ENCODE data around the gene DNASE1L2.

Gene DNASE1L2

DNA sequence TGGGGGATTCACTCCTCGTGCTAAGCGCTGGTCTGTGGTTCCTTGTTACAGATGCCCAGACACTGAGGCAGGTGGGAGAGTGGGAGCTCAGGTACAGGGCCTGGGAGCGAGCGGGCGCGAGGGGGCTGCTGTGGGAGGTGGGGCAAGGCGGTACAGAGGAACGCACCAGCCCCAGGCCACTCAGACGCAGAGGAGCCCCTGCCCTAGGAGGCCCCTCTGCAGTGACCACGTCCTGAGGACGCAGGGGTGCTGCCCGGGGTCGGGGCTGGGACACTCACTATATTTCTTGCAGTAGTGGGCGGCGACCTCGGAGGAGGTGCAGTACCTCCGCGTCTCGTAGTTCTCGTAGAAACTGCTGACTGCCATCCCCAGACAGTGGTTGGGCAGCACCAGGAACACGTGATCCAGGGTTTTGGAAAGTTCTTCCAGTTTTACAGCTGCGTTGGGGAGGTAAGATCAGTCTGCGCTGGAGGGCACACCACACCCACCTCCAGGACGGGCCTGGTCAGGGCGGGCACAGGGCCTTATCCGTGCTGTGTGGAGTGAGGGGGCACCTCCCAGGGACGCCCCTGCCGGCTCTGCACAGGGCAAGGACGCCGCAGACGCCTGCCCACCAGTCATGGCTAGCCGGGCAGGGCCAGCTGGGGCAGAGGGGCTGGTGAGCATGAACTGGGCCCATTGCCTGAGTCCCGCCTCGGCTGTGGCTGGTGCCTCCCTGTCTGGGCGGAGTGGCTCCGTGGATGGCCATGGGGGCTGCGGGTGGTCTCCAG, 47.9 kb downstream of the DNASE1L2 start:
- no peak overlapping the region for H3K4me2 ChIP-seq (ENCODE audit: low read depth, low read length, poor library complexity, severe bottlenecking)
- H3K36me3 ChIP-seq (ENCODE audit: insufficient read depth, low read length), result no peaks in the 10 kb centered on the region
- H3K27me3 ChIP-seq (ENCODE audit: insufficient read depth, low read length, poor library complexity, severe bottlenecking), result no peaks in the 10 kb centered on the region
- no peak overlapping the region for H2AFZ ChIP-seq (ENCODE audit: low read length)
- H4K20me1 ChIP-seq (ENCODE audit: insufficient read depth, low read length, poor library complexity, severe bottlenecking), result no peaks in the 10 kb centered on the region
- H3F3A ChIP-seq (ENCODE audit: low read depth), result no peaks in the 10 kb centered on the region
- no peaks in the 10 kb centered on the region for H3K9me2 ChIP-seq (replicated peaks; ENCODE audit: low read depth, low read length)
- no peak overlapping the region for H3K4me3 ChIP-seq (ENCODE audit: low read length, poor library complexity, severe bottlenecking)
- no peaks in the 10 kb centered on the region for H3K4me1 ChIP-seq (ENCODE audit: insufficient read depth, low read length, poor library complexity, severe bottlenecking)
- TF ChIP-seq EZH2phosphoT487 (IDR thresholded peaks at IDR 0.05; ENCODE audit: borderline replicate concordance), result no peak
- TF ChIP-seq, protein P1, sequence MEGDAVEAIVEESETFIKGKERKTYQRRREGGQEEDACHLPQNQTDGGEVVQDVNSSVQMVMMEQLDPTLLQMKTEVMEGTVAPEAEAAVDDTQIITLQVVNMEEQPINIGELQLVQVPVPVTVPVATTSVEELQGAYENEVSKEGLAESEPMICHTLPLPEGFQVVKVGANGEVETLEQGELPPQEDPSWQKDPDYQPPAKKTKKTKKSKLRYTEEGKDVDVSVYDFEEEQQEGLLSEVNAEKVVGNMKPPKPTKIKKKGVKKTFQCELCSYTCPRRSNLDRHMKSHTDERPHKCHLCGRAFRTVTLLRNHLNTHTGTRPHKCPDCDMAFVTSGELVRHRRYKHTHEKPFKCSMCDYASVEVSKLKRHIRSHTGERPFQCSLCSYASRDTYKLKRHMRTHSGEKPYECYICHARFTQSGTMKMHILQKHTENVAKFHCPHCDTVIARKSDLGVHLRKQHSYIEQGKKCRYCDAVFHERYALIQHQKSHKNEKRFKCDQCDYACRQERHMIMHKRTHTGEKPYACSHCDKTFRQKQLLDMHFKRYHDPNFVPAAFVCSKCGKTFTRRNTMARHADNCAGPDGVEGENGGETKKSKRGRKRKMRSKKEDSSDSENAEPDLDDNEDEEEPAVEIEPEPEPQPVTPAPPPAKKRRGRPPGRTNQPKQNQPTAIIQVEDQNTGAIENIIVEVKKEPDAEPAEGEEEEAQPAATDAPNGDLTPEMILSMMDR (conservative IDR thresholded peaks at IDR 0.05; ENCODE audit: low read length), result no peak
- H3K9ac ChIP-seq (ENCODE audit: low read depth, low read length, poor library complexity, severe bottlenecking), result no peak overlapping the region
- no peaks in the 10 kb centered on the region for H3K79me2 ChIP-seq (ENCODE audit: insufficient read depth, low read length)
- no peaks in the 10 kb centered on the region for H3K9me3 ChIP-seq (ENCODE audit: insufficient read depth, low read depth, low read length)

DNA sequence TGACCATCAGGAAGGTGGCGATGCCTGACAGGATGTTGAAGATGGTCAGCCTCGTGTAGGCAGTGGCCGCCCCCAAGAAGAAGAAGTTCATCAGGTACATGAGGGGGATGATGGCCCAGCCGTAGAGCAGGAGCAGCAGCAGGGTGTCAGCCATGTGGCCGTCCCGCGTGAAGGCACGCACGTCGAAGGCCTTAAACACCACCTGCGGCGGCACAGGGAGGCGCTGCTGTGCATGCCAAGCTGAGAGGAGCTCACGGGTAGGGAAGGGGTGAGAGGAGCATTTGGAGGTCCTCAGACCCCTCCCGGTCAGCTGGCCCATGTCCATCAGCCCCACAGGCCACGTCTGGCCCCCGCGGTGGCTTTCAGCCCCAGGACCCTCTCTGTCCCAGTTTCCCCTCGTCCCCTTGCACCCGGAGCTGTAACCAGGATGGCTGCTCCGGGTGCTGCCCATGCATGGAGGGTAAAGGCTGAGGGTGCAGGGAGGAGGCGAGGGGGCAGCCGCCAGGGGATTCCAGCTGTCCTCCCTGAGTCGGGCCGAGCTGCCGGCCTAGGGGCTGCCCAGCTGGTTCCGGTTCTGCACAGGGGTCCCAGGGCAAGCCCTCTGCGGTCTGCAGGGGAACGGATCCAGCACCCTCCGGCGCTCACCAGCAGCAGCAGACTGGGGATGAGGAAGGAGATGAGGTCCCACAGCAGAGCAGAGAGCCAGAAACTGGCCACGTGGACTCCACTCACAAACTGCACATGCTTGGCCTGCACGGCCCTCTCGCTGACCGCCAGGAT, 48.7 kb downstream of the DNASE1L2 start:
- Histone ChIP-seq H3K4me2 (ENCODE audit: low read depth, low read length, poor library complexity, severe bottlenecking) (no peak overlapping the region), H2AFZ (ENCODE audit: low read length) (no peak overlapping the region), H3K9me2 (replicated peaks; ENCODE audit: low read depth, low read length) (no peaks in the 10 kb centered on the region), H3K4me3 (ENCODE audit: low read length, poor library complexity, severe bottlenecking) (no peak overlapping the region), H3K4me1 (ENCODE audit: insufficient read depth, low read length, poor library complexity, severe bottlenecking) (no peaks in the 10 kb centered on the region), H4K20me1 (ENCODE audit: insufficient read depth, low read length, poor library complexity, severe bottlenecking) (no peaks in the 10 kb centered on the region), H3K27me3 (ENCODE audit: insufficient read depth, low read length, poor library complexity, severe bottlenecking) (no peaks in the 10 kb centered on the region), H3F3A (ENCODE audit: low read depth) (no peaks in the 10 kb centered on the region), H3K9ac (ENCODE audit: low read depth, low read length, poor library complexity, severe bottlenecking) (no peak overlapping the region), H3K9me3 (ENCODE audit: insufficient read depth, low read depth, low read length) (no peaks in the 10 kb centered on the region), H3K79me2 (ENCODE audit: insufficient read depth, low read length) (no peaks in the 10 kb centered on the region), H3K36me3 (ENCODE audit: insufficient read depth, low read length) (no peaks in the 10 kb centered on the region)
- TF ChIP-seq, protein P1 (conservative IDR thresholded peaks at IDR 0.05; ENCODE audit: low read length), result no peak

DNA sequence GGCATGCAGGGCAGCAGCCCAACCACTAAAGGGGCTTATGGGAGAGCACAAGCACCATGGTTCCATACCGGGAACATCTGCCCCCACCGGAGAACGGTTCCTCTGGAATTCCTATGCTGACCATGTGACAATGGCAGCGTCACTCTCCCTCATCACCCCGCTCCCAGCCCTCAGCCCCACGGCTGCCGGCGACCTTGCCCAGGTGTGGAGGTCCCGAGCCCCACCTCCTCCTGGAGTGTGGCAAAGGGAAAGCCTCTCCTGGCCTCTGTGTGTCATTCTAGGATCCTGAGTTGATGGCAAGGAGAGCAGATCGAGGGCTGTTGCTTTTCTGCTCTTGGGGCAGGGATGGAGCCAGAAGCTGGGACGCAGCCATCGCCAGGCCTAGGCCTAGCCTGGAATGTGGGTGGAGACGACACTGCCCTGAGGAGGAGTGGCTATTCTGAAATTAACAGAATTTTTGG, 49.5 kb downstream of the DNASE1L2 start:
- H3F3A ChIP-seq (ENCODE audit: low read depth), result no peaks in the 10 kb centered on the region
- H3K9ac ChIP-seq (ENCODE audit: low read depth, low read length, poor library complexity, severe bottlenecking), result no peak overlapping the region
- no peak overlapping the region for H2AFZ ChIP-seq (ENCODE audit: low read length)

More for the DNA sequence above, 49.5 kb downstream of the DNASE1L2 start:
- no peaks in the 10 kb centered on the region for H3K4me1 ChIP-seq (ENCODE audit: insufficient read depth, low read length, poor library complexity, severe bottlenecking)
- no peaks in the 10 kb centered on the region for H3K27me3 ChIP-seq (ENCODE audit: insufficient read depth, low read length, poor library complexity, severe bottlenecking)
- H4K20me1 ChIP-seq (ENCODE audit: insufficient read depth, low read length, poor library complexity, severe bottlenecking), result no peaks in the 10 kb centered on the region
- H3K9me3 ChIP-seq (ENCODE audit: insufficient read depth, low read depth, low read length), result no peaks in the 10 kb centered on the region
- no peak overlapping the region for H3K4me3 ChIP-seq (ENCODE audit: low read length, poor library complexity, severe bottlenecking)
- H3K36me3 ChIP-seq (ENCODE audit: insufficient read depth, low read length), result no peaks in the 10 kb centered on the region
- H3K4me2 ChIP-seq (ENCODE audit: low read depth, low read length, poor library complexity, severe bottlenecking), result no peak overlapping the region
- no peak for TF ChIP-seq EZH2phosphoT487 (IDR thresholded peaks at IDR 0.05; ENCODE audit: borderline replicate concordance)
- TF ChIP-seq, protein P1 (conservative IDR thresholded peaks at IDR 0.05; ENCODE audit: low read length), result no peak
- H3K9me2 ChIP-seq (replicated peaks; ENCODE audit: low read depth, low read length), result no peaks in the 10 kb centered on the region
- no peaks in the 10 kb centered on the region for H3K79me2 ChIP-seq (ENCODE audit: insufficient read depth, low read length)
